Smooth muscle cell of the brain vasculature (primary cell): Measurements from ENCODE around the gene COBLL1.

Experiments used
- DNase-seq: peaks from one replicate; pipeline ENCODE4 v3.0.0-alpha.2; 2012; ENCODE audit warnings: low read depth, low spot score

The COBLL1 gene

GRCh38 chr2:164818149-164819136, 23.2 kb downstream of the COBLL1 start:
- DNase-seq, result no peak

GRCh38 chr2:164816900-164817299, 24.7 kb downstream of the COBLL1 start:
- no peak for DNase-seq

GRCh38 chr2:164816046-164816445, 25.6 kb downstream of the COBLL1 start:
- no peak for DNase-seq

GRCh38 chr2:164815071-164815793, 26.4 kb downstream of the COBLL1 start:
- no peak for DNase-seq

GRCh38 chr2:164813535-164813934, 28.1 kb downstream of the COBLL1 start:
- DNase-seq, result no peak

- no peak for DNase-seq
These were observed 29.2 kb downstream of the COBLL1 start for GRCh38 chr2:164812378-164812777.

GRCh38 chr2:164811819-164812218, 29.8 kb downstream of the COBLL1 start:
- DNase-seq, result no peak

- no peak for DNase-seq
These were observed 30.8 kb downstream of the COBLL1 start for GRCh38 chr2:164810843-164811242.

- DNase-seq, result no peak
These were observed 32.8 kb downstream of the COBLL1 start for GRCh38 chr2:164808776-164809175.

- DNase-seq, result no peak
These were observed 37.7 kb downstream of the COBLL1 start for GRCh38 chr2:164803776-164804466.

GRCh38 chr2:164802095-164802707, 39.4 kb downstream of the COBLL1 start:
- no peak for DNase-seq

GRCh38 chr2:164800572-164800971, 41.1 kb downstream of the COBLL1 start:
- no peak for DNase-seq

GRCh38 chr2:164797627-164798026, 44.0 kb downstream of the COBLL1 start:
- no peak for DNase-seq

GRCh38 chr2:164796999-164797398, 44.6 kb downstream of the COBLL1 start:
- no peak for DNase-seq

- DNase-seq, result no peak
These were observed 47.0 kb downstream of the COBLL1 start for GRCh38 chr2:164794432-164795231.

- no peak for DNase-seq
These were observed 47.6 kb downstream of the COBLL1 start for GRCh38 chr2:164794016-164794415.

- no peak for DNase-seq
These were observed 48.1 kb downstream of the COBLL1 start for GRCh38 chr2:164793529-164793928.

GRCh38 chr2:164792316-164793170, 49.1 kb downstream of the COBLL1 start:
- no peak for DNase-seq

GRCh38 chr2:164789968-164790367, 51.7 kb downstream of the COBLL1 start:
- no peak for DNase-seq

- DNase-seq, result no peak
These were observed 54.8 kb downstream of the COBLL1 start for GRCh38 chr2:164786787-164787186.
